IPS-15b (cell line): Measurements from ENCODE around the gene IL20RA.

ENCODE experiments used
- H3K27me3 ChIP-seq: one replicate; pipeline ENCODE4 v1.6.1; 2013; ENCODE audit warnings: low read length; ENCODE audit not compliant: control insufficient read depth, insufficient read depth
- H3K36me3 ChIP-seq: one replicate; pipeline ENCODE4 v1.6.1; 2013; ENCODE audit warnings: low read length; ENCODE audit not compliant: control insufficient read depth, insufficient read depth
- H3K4me1 ChIP-seq: one replicate; pipeline ENCODE4 v1.6.1; 2013; ENCODE audit warnings: mild to moderate bottlenecking, low read length; ENCODE audit not compliant: control insufficient read depth, insufficient read depth
- H3K4me3 ChIP-seq: one replicate; pipeline ENCODE4 v1.5.1; 2013; ENCODE audit warnings: low read depth, low read length
- H3K9ac ChIP-seq: one replicate; pipeline ENCODE4 v1.6.1; 2013; ENCODE audit warnings: low read depth, mild to moderate bottlenecking, low read length
- H3K9me3 ChIP-seq: one replicate; pipeline ENCODE4 v1.6.1; 2013; ENCODE audit warnings: mild to moderate bottlenecking, low read length; ENCODE audit not compliant: control insufficient read depth, insufficient read depth

IL20RA gene

GRCh38 chr6:137000825-137001224, 43.9 kb downstream of the IL20RA start:
- Histone ChIP-seq H3K4me3 (no peak overlapping the region), H3K36me3 (no peaks in the 10 kb centered on the region), H3K9ac (no peak overlapping the region), H3K9me3 (no peaks in the 10 kb centered on the region), H3K4me1 (peaks cover 15% of the 10 kb centered on the region), H3K27me3 (no peaks in the 10 kb centered on the region)

GRCh38 chr6:136995521-136995920, 49.2 kb downstream of the IL20RA start:
- H3K9me3 ChIP-seq, result no peaks in the 10 kb centered on the region
- no peak overlapping the region for H3K9ac ChIP-seq
- no peaks in the 10 kb centered on the region for H3K27me3 ChIP-seq

DNA sequence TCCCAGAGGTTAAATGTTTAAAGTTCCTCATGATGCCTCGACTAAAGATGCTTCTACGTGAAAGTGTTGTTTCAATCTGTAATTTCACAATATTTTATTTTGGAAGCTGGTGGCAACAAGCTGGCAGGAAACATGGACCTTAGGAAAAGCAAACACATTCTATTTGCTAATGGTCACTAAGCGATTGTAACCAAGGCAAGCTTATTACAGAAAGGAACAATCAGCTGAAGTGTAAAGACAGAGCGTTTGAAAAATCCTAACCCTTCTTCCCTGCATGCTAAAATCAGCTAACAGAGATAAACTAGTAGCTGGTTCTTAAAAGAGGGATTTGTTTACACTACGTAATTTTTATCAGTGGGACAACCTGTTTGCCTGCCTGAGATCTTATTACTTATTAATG, 50.0 kb downstream of the IL20RA start:
- no peaks in the 10 kb centered on the region for H3K36me3 ChIP-seq
- H3K4me3 ChIP-seq, result no peak overlapping the region
- no peak overlapping the region for H3K9ac ChIP-seq
- no peaks in the 10 kb centered on the region for H3K27me3 ChIP-seq
- H3K9me3 ChIP-seq, result no peaks in the 10 kb centered on the region
- peaks cover 18% of the 10 kb centered on the region for H3K4me1 ChIP-seq

More at GRCh38 chr6:136995521-136995920, 49.2 kb downstream of the IL20RA start:
- Histone ChIP-seq H3K4me1 (peaks cover 16% of the 10 kb centered on the region), H3K4me3 (no peak overlapping the region), H3K36me3 (no peaks in the 10 kb centered on the region)

DNA sequence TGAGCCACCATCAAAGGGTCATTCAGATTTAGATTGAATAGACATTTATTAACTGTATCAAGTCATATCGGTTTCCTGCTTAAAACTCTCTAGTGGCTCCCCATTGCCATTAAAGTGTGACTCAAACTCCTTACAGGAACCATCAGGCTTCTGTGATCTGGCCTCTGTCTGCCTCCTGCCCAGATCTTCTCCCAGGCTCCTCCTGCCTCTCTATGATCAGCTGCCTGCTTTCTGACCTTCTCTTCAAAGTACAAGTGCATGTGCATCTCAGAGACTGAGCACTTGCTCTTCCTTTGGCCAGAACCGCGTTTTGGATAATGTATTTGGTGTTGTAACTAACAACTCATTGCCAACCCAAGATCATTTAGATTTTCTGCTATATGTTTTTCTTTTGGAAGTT, 52.7 kb downstream of the IL20RA start:
- Histone ChIP-seq H3K27me3 (no peaks in the 10 kb centered on the region), H3K4me3 (no peak overlapping the region), H3K9me3 (no peaks in the 10 kb centered on the region), H3K36me3 (no peaks in the 10 kb centered on the region), H3K9ac (no peak overlapping the region), H3K4me1 (peaks cover 21% of the 10 kb centered on the region)

- H3K4me3 ChIP-seq, result no peak overlapping the region
- no peaks in the 10 kb centered on the region for H3K36me3 ChIP-seq
- H3K4me1 ChIP-seq, result peaks cover 21% of the 10 kb centered on the region
- no peaks in the 10 kb centered on the region for H3K27me3 ChIP-seq
- H3K9me3 ChIP-seq, result no peaks in the 10 kb centered on the region
- H3K9ac ChIP-seq, result no peak overlapping the region
Observed at GRCh38 chr6:136991646-136992045, 53.1 kb downstream of the IL20RA start.

- Histone ChIP-seq H3K4me1 (peaks cover 21% of the 10 kb centered on the region), H3K27me3 (no peaks in the 10 kb centered on the region), H3K4me3 (no peak overlapping the region), H3K9me3 (no peaks in the 10 kb centered on the region), H3K36me3 (no peaks in the 10 kb centered on the region), H3K9ac (no peak overlapping the region)
Observed at GRCh38 chr6:136990754-136991153, 54.0 kb downstream of the IL20RA start.

- H3K9ac ChIP-seq, result peak overlapping the region; percentile 14
- H3K9me3 ChIP-seq, result no peaks in the 10 kb centered on the region
- H3K4me3 ChIP-seq, result peak overlapping the region; percentile 63
- H3K27me3 ChIP-seq, result no peaks in the 10 kb centered on the region
- no peaks in the 10 kb centered on the region for H3K36me3 ChIP-seq
- H3K4me1 ChIP-seq, result peaks cover 21% of the 10 kb centered on the region
Observed at GRCh38 chr6:136990242-136990578, 54.6 kb downstream of the IL20RA start.

DNA sequence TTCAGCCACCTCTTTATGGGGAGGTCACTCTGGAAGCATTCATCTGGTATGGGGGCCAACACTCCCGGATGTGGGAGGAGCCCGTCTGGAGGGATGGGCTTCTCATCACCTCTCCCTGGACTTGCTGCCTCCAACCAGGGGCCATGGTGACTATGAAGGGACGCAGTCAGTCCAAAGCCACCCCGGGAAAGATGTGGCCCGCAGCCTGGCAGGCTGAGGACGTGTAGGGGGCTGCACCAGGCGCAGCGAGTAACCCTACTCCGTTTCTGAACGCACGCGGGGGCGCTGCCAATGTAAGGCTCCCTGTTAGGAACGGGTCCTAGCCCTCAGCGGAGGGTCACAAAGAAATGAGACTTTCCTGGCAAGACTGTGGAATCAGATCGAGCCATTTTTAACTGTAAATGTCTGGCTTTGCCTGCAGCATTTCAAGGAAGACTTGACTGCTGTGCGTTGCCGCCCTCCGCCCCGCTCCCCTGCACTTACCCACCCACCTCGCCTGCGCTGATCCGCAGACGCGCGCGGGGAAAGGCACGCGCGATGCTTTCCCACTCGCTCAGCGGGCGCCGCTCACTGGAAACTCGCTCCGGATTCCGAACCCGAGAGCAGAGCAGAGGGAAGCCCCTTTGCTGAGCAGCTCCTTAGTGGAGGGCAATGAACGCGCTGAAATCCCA, 55.1 kb downstream of the IL20RA start:
- peak overlapping the region; percentile 63 for H3K4me3 ChIP-seq
- H3K27me3 ChIP-seq, result no peaks in the 10 kb centered on the region
- no peaks in the 10 kb centered on the region for H3K36me3 ChIP-seq
- no peaks in the 10 kb centered on the region for H3K9me3 ChIP-seq
- peak overlapping the region; percentile 14 for H3K9ac ChIP-seq
- H3K4me1 ChIP-seq, result peaks cover 17% of the 10 kb centered on the region

DNA sequence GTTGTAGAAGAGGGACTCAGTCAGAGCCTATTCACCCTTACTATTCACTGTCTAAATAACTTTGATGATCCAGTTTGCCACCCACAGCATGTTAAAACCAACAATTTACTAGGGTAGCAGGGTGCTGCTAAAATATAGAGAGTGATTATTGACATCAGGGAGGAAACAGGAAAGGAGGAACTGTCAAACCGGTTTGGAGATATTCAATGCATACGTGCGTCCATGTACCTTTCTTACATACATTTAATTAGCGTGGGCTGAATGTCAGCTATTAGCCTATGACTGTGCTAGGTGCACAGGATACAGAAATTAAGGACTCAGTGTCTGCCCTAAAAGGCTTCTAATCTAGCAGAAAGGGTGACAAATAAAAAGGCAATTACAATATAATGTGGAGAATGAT, 57.2 kb downstream of the IL20RA start:
- H3K36me3 ChIP-seq, result no peaks in the 10 kb centered on the region
- no peak overlapping the region for H3K4me3 ChIP-seq
- no peaks in the 10 kb centered on the region for H3K27me3 ChIP-seq
- no peaks in the 10 kb centered on the region for H3K9me3 ChIP-seq
- H3K9ac ChIP-seq, result no peak overlapping the region
- peaks cover 15% of the 10 kb centered on the region for H3K4me1 ChIP-seq

- Histone ChIP-seq H3K27me3 (no peaks in the 10 kb centered on the region), H3K9me3 (no peaks in the 10 kb centered on the region), H3K9ac (no peak overlapping the region), H3K4me3 (no peak overlapping the region), H3K36me3 (no peaks in the 10 kb centered on the region), H3K4me1 (peaks cover 4% of the 10 kb centered on the region)
Observed at GRCh38 chr6:136985502-136985901, 59.3 kb downstream of the IL20RA start.

DNA sequence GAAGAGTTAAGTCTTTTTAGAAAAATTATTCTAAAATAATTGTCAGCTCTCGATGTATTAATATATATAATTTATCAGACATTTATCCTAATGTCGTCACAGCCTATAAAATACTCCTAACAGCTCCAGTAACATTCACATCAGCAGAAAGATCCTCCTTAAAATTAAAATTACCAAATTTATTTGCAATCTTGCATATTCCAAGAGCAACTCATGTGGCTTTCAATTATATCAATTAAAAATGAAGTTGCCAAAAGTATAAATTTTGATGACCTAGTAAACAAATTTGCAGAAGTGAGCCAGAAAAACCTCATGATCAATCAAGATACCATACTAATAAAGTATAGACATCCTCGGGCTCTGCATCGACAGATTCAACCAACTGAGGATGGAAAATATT, 60.2 kb downstream of the IL20RA start:
- Histone ChIP-seq H3K4me3 (no peak overlapping the region), H3K27me3 (no peaks in the 10 kb centered on the region), H3K9me3 (no peaks in the 10 kb centered on the region), H3K4me1 (peaks cover 3% of the 10 kb centered on the region), H3K36me3 (no peaks in the 10 kb centered on the region), H3K9ac (no peak overlapping the region)

- H3K4me1 ChIP-seq, result no peaks in the 10 kb centered on the region
- no peak overlapping the region for H3K4me3 ChIP-seq
- no peak overlapping the region for H3K9ac ChIP-seq
- no peaks in the 10 kb centered on the region for H3K27me3 ChIP-seq
- H3K9me3 ChIP-seq, result no peaks in the 10 kb centered on the region
- no peaks in the 10 kb centered on the region for H3K36me3 ChIP-seq
Observed at GRCh38 chr6:136983687-136984086, 61.1 kb downstream of the IL20RA start.
